Lower leg skin (tissue), 3 donors: Measurements from ENCODE around the gene RASA3.

Source experiments
- CTCF ChIP-seq, 3 donors: fragments of 450-650 bp; IDR thresholded peaks; one replicate each; pipeline ENCODE4 v1.5.1; 2016; ENCODE audit warnings: antibody characterized with exemption in 3 of 3, mild to moderate bottlenecking in 3 of 3, moderate library complexity in 2 of 3
- POLR2A ChIP-seq, 2 donors: fragments of 450-650 bp; IDR thresholded peaks; one replicate each; pipeline ENCODE4 v1.6.1; 2016 to 2017; ENCODE audit warnings: antibody characterized with exemption in 2 of 2, mild to moderate bottlenecking in 1 of 2, moderate library complexity in 1 of 2

GRCh38 chr13:114096811-114097211 lies 35.6 kb downstream of the RASA3 start:
- TF ChIP-seq POLR2A (IDR thresholded peaks at IDR 0.05) (no peak), CTCF (IDR thresholded peaks at IDR 0.05) (no peak)
